ENCODE data around the gene BMPR1A.

BMPR1A gene

GRCh38 chr10:86958901-86959736 is 202.7 kb downstream of the BMPR1A start:
- TF ChIP-seq CTCF (IDR thresholded peaks at IDR 0.05; ENCODE audit: insufficient read depth, low read length, poor library complexity, severe bottlenecking) = no peak
- H3K36me3 ChIP-seq (ENCODE audit: control insufficient read depth, insufficient read depth, low read length) = no peaks in the 10 kb centered on the region
- no peaks in the 10 kb centered on the region; the same call in 1 of the 2 replicates for H3K27me3 ChIP-seq (replicated peaks; ENCODE audit: control insufficient read depth, insufficient read depth, low read length)
- H3K4me3 ChIP-seq (replicated peaks; ENCODE audit: low read depth, low read length) = no peak overlapping the region
- no peak for DNase-seq (ENCODE audit: extremely low read depth, insufficient read length)

- no peak for DNase-seq (ENCODE audit: extremely low read depth, insufficient read length)
- H3K27me3 ChIP-seq (replicated peaks; ENCODE audit: control insufficient read depth, insufficient read depth, low read length) = no peaks in the 10 kb centered on the region; the same call in 1 of the 2 replicates
- no peaks in the 10 kb centered on the region for H3K36me3 ChIP-seq (ENCODE audit: control insufficient read depth, insufficient read depth, low read length)
- H3K4me3 ChIP-seq (replicated peaks; ENCODE audit: low read depth, low read length) = no peak overlapping the region
- no peak for TF ChIP-seq CTCF (IDR thresholded peaks at IDR 0.05; ENCODE audit: insufficient read depth, low read length, poor library complexity, severe bottlenecking)
These were observed 203.3 kb downstream of the BMPR1A start for GRCh38 chr10:86959737-86960002.

- peak; percentile 99 for TF ChIP-seq CTCF (IDR thresholded peaks at IDR 0.05; ENCODE audit: insufficient read depth, low read length, poor library complexity, severe bottlenecking)
- Histone ChIP-seq H3K4me3 (replicated peaks; ENCODE audit: low read depth, low read length) (no peak overlapping the region), H3K36me3 (ENCODE audit: control insufficient read depth, insufficient read depth, low read length) (no peaks in the 10 kb centered on the region), H3K27me3 (replicated peaks; ENCODE audit: control insufficient read depth, insufficient read depth, low read length) (no peaks in the 10 kb centered on the region; the same call in 1 of the 2 replicates)
- DNase-seq (ENCODE audit: extremely low read depth, insufficient read length) = peak; percentile 64
These were observed 203.8 kb downstream of the BMPR1A start for GRCh38 chr10:86960003-86960862.

GRCh38 chr10:86960863-86961434 is 204.5 kb downstream of the BMPR1A start:
- H3K27me3 ChIP-seq (replicated peaks; ENCODE audit: control insufficient read depth, insufficient read depth, low read length) = no peaks in the 10 kb centered on the region
- H3K36me3 ChIP-seq (ENCODE audit: control insufficient read depth, insufficient read depth, low read length) = no peaks in the 10 kb centered on the region
- H3K4me3 ChIP-seq (replicated peaks; ENCODE audit: low read depth, low read length) = no peak overlapping the region
- TF ChIP-seq CTCF (IDR thresholded peaks at IDR 0.05; ENCODE audit: insufficient read depth, low read length, poor library complexity, severe bottlenecking) = no peak
- DNase-seq (ENCODE audit: extremely low read depth, insufficient read length) = no peak

- no peak for TF ChIP-seq CTCF (IDR thresholded peaks at IDR 0.05; ENCODE audit: insufficient read depth, low read length, poor library complexity, severe bottlenecking)
- Histone ChIP-seq H3K36me3 (ENCODE audit: control insufficient read depth, insufficient read depth, low read length) (no peaks in the 10 kb centered on the region), H3K4me3 (replicated peaks; ENCODE audit: low read depth, low read length) (no peak overlapping the region), H3K27me3 (replicated peaks; ENCODE audit: control insufficient read depth, insufficient read depth, low read length) (no peaks in the 10 kb centered on the region)
- DNase-seq (ENCODE audit: extremely low read depth, insufficient read length) = no peak
These were observed 205.2 kb downstream of the BMPR1A start for GRCh38 chr10:86961481-86962091.

Data from GM06990 (cell line).